CD4-positive, alpha-beta T cell treated with Interleukin-12 subunit alpha and Interleukin-12 subunit beta, for 1 hour (primary cell): ENCODE results near the gene CAMK2G.

Source experiments
- DNase-seq: peaks from one replicate; pipeline ENCODE4 v3.0.0-alpha.2; 2020

CAMK2G gene

DNA sequence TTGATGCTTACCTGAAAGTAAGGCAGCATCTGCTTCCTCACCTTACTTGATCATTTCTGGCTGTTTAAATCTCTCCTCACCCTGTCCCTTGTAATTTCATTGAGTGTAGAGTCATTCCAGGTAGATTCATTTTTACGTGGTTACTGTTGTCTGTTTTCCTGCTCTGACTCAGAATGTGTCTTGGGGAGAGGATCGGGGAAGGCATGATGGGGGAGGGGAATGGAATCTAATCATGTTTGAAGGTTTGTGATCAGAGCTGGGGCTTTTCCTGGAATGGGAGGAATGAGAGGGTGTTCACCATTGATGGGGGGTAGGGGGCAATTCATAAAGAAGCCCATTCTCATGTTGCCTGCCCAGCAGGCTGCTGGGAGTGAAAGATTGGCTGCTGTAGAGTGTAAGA, 111.4 kb downstream of the CAMK2G start:
- no peak for DNase-seq
